ENCODE data around the gene AKAP1.

GRCh38 chr17:57120814-57121213 is 35.8 kb downstream of the AKAP1 start:
- TF ChIP-seq POLR2A (IDR thresholded peaks at IDR 0.05; ENCODE audit: low read length) (no peak), MAX (IDR thresholded peaks at IDR 0.05) (no peak), NR3C1 (IDR thresholded peaks at IDR 0.05) (no peak), CTCF (IDR thresholded peaks at IDR 0.05) (no peak), CHD4 (IDR thresholded peaks at IDR 0.05; ENCODE audit: borderline replicate concordance) (no peak), RAD21 (conservative IDR thresholded peaks at IDR 0.05 in 1 of 2, IDR thresholded peaks at IDR 0.05 in 1 of 2) (no peak), E2F6 (IDR thresholded peaks at IDR 0.05; ENCODE audit: borderline replicate concordance, low read depth) (no peak), EHMT2 (IDR thresholded peaks at IDR 0.05; ENCODE audit: low read depth) (no peak), EP300 (IDR thresholded peaks at IDR 0.05) (no peak), RFX5 (IDR thresholded peaks at IDR 0.05) (no peak), ESRRA (IDR thresholded peaks at IDR 0.05; ENCODE audit: borderline replicate concordance, low read length) (no peak), HDAC2 (IDR thresholded peaks at IDR 0.05) (no peak), REST (IDR thresholded peaks at IDR 0.05) (no peak), PBX3 (IDR thresholded peaks at IDR 0.05) (no peak)
